SK-N-SH (cell line): ENCODE results near the gene PCYT1A. TPM values are rescaled to one million over a fixed set of nuclear protein-coding genes. Genes with fewer than 3 reads are reported as not detected.

Source experiments
- CTCF ChIA-PET: fragments of 300-600, 350-600 bp; formaldehyde crosslinking; extraction: SDS; loops from one replicate; lab custom pipeline; 2021; lab: Yijun Ruan, JAX
- POLR2A ChIA-PET: fragments of 350-600 bp; sonication (Branson Sonifier 250); formaldehyde crosslinking; extraction: SDS; loops from one replicate; lab custom pipeline; 2020; ENCODE audit warnings: antibody characterized with exemption, inconsistent platforms; lab: Yijun Ruan, JAX
- DNase-seq: peaks from one replicate; pipeline ENCODE4 v3.0.0; 2012
- H2AFZ ChIP-seq: fragments of 200-600 bp; sonication (generic); 2 replicates; pipeline ENCODE4 v1.8.1; 2016; ENCODE audit warnings: antibody characterized with exemption, mild to moderate bottlenecking, low read depth
- H3F3A ChIP-seq: fragments of 200-600 bp; sonication (generic); replicated peaks from 2 replicates; pipeline ENCODE3; 2016; ENCODE audit warnings: antibody characterized with exemption, mild to moderate bottlenecking; ENCODE audit not compliant: insufficient read depth
- H3K27ac ChIP-seq, 2 experiments: fragments of 200-500 bp in 1 of 2; fragments of 200-600 bp in 1 of 2; sonication (Bioruptor generic) in 1 of 2; sonication (generic), shearing (Covaris generic) in 1 of 2; 2 replicates each; pipeline versions ENCODE4 v1.5.1 to v1.6.1; 2014 to 2016; ENCODE audit warnings: low read depth in 2 of 2, inconsistent platforms in 1 of 2, low read length in 1 of 2, mild to moderate bottlenecking in 1 of 2, mixed read lengths in 1 of 2
- H3K27me3 ChIP-seq: fragments of 200-600 bp; sonication (generic), shearing (Covaris generic); 2 replicates; pipeline ENCODE4 v1.6.1; 2016; ENCODE audit warnings: mixed run types; ENCODE audit not compliant: insufficient read depth
- H3K36me3 ChIP-seq, 2 experiments: fragments of 200-500 bp in 1 of 2; fragments of 200-600 bp in 1 of 2; sonication (Bioruptor generic) in 1 of 2; sonication (generic) in 1 of 2; replicated peaks in 1 of 2; 2 replicates each; pipeline versions ENCODE3 to v1.5.1; 2014 to 2016; ENCODE audit warnings: low read length in 1 of 2, mild to moderate bottlenecking in 1 of 2; ENCODE audit not compliant: insufficient read depth in 2 of 2, control insufficient read depth in 1 of 2
- H3K4me1 ChIP-seq, 2 experiments: fragments of 200-500 bp in 1 of 2; fragments of 200-600 bp in 1 of 2; sonication (Bioruptor generic) in 1 of 2; sonication (generic), shearing (Covaris generic) in 1 of 2; 2 replicates each; pipeline versions ENCODE4 v1.5.1 to v1.6.1; 2014 to 2016; ENCODE audit warnings: low read depth in 1 of 2, low read length in 1 of 2, mixed run types in 1 of 2; ENCODE audit not compliant: insufficient read depth in 2 of 2, control insufficient read depth in 1 of 2
- H3K4me2 ChIP-seq: fragments of 200-600 bp; sonication (generic), shearing (Covaris generic); 2 replicates; pipeline ENCODE4 v1.6.1; 2017; ENCODE audit warnings: mixed run types
- H3K4me3 ChIP-seq, 2 experiments: fragments of 200-500 bp in 1 of 2; fragments of 200-600 bp in 1 of 2; sonication (Bioruptor generic) in 1 of 2; sonication (generic), shearing (Covaris generic) in 1 of 2; 2 replicates each; pipeline versions ENCODE4 v1.5.1 to v1.8.1; 2014 to 2016; ENCODE audit warnings: low read depth in 2 of 2, inconsistent platforms in 1 of 2, low read length in 1 of 2, mild to moderate bottlenecking in 1 of 2, mixed read lengths in 1 of 2, moderate library complexity in 1 of 2
- H3K79me2 ChIP-seq: fragments of 200-600 bp; sonication (generic); 2 replicates; pipeline ENCODE4 v1.8.1; 2017; ENCODE audit warnings: mild to moderate bottlenecking; ENCODE audit not compliant: insufficient read depth
- H3K9ac ChIP-seq: fragments of 200-600 bp; sonication (generic); 2 replicates; pipeline ENCODE4 v1.6.1; 2017; ENCODE audit warnings: mixed run types
- H3K9me2 ChIP-seq: fragments of 200-600 bp; sonication (generic); 2 replicates; pipeline ENCODE4 v1.6.1; 2017; ENCODE audit warnings: mixed run types
- H3K9me3 ChIP-seq: fragments of 200-600 bp; sonication (generic); 2 replicates; pipeline ENCODE4 v1.6.1; 2017; ENCODE audit warnings: mixed run types, mild to moderate bottlenecking, moderate library complexity
- H4K20me1 ChIP-seq: fragments of 200-600 bp; sonication (generic); 2 replicates; pipeline ENCODE4 v1.6.1; 2017; ENCODE audit warnings: mild to moderate bottlenecking, mixed run types; ENCODE audit not compliant: insufficient read depth
- CHD2 ChIP-seq: fragments of 150-350 bp; IDR thresholded peaks from 2 replicates; pipeline ENCODE4 v1.6.1; 2018; ENCODE audit warnings: low read length; ENCODE audit not compliant: partially characterized antibody
- ELF1 ChIP-seq: IDR thresholded peaks from 2 replicates; pipeline ENCODE4 v1.4.0; 2012
- EP300 ChIP-seq, 2 experiments: IDR thresholded peaks; 2 replicates each; pipeline versions ENCODE4 v1.4.0 to v1.6.1; 2012; ENCODE audit warnings: borderline replicate concordance in 1 of 2, low read depth in 1 of 2, low read length in 1 of 2
- EZH2phosphoT487 ChIP-seq: fragments of 200-600 bp; sonication (generic); IDR thresholded peaks from 2 replicates; pipeline ENCODE4 v1.6.1; 2017; ENCODE audit warnings: low read depth, mixed run types, mild to moderate bottlenecking, antibody characterized with exemption, moderate library complexity, borderline replicate concordance
- GATA2 ChIP-seq: sonication (generic); formaldehyde crosslinking; IDR thresholded peaks from 2 replicates; pipeline ENCODE4 v1.5.0; 2020; ENCODE audit warnings: mild to moderate bottlenecking, missing genetic modification reagents
- JUND ChIP-seq: IDR thresholded peaks from 2 replicates; pipeline ENCODE4 v1.4.0; 2012
- RCOR1 ChIP-seq: fragments of 150-350 bp; IDR thresholded peaks from 2 replicates; pipeline ENCODE4 v1.6.1; 2017; ENCODE audit warnings: antibody characterized with exemption, low read length
- SIN3A ChIP-seq: IDR thresholded peaks from 2 replicates; pipeline ENCODE4 v1.6.1; 2012; ENCODE audit warnings: low read depth, mild to moderate bottlenecking, low read length, moderate library complexity, borderline replicate concordance
- TEAD4 ChIP-seq: IDR thresholded peaks from 2 replicates; pipeline ENCODE4 v1.4.0; 2012; ENCODE audit warnings: mild to moderate bottlenecking, borderline replicate concordance; ENCODE audit not compliant: insufficient read depth
- WGBS: methylation state at CpG from one replicate; pipeline ENCODE4 v1.1.6; 2017; ENCODE audit warnings: low lambda C conversion rate; 5-methylcytosine and 5-hydroxymethylcytosine counted together
- polyA plus RNA-seq, 3 experiments: library from polyadenylated mRNA; depleted of rRNA; stranded (reverse); fragments of >200 nt; gene quantifications; 2 replicates each; pipeline ENCODE4 v1.2.3, GENCODE V29; 2012
- TF ChIP-seq, protein P1 (sequence below): fragments of 150-350 bp; IDR thresholded peaks from 2 replicates; pipeline ENCODE4 v1.6.1; 2016; ENCODE audit warnings: mild to moderate bottlenecking, low read depth, low read length
- TF ChIP-seq, protein P2 (sequence below): IDR thresholded peaks from 2 replicates; pipeline ENCODE4 v1.4.0; 2012; ENCODE audit warnings: low read depth, borderline replicate concordance
- TF ChIP-seq, protein P3 (sequence below): IDR thresholded peaks from 2 replicates; pipeline ENCODE4; 2012
- TF ChIP-seq, protein P4 (sequence below): fragments of 150-350 bp; IDR thresholded peaks from 2 replicates; pipeline ENCODE4 v1.6.1; 2017; ENCODE audit warnings: antibody characterized with exemption, low read length, low read depth, borderline replicate concordance
- TF ChIP-seq, protein P5 (sequence below): IDR thresholded peaks from 2 replicates; pipeline ENCODE4 v1.4.0; 2012; ENCODE audit warnings: low read depth

The PCYT1A gene
- polyA plus RNA-seq, 1 of the 3 experiments (the other 2 are of a cell fraction) = 45.9 TPM

DNA sequence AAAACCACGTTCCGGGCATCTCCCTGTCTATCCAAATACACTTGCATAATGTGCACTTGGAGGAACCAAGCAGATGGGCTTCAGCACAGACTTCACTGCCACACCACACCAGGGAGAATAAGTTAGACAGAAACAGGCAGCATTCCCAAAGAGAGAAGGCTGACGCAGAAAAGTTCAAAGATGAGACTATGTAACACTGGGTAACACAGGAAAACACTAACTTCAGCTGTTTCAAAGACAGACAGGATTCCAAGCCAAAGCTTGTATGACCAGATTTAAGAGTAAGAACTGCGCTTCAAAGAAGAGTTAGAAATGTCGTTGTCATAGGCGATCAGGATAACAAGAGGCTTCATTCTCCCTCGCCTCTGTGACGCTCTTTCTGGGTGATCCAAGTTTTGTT lies 51.3 kb downstream of the PCYT1A start:
- Histone ChIP-seq H3K4me3 (no peak overlapping the region), H3K9ac (no peak overlapping the region), H4K20me1 (no peaks in the 10 kb centered on the region), H3K36me3 (peaks cover 25 to 36% of the 10 kb centered on the region in 2 experiments), H3F3A (peaks cover 7% of the 10 kb centered on the region), H3K4me1 (no peaks in the 10 kb centered on the region), H3K4me2 (no peak overlapping the region), H3K79me2 (no peaks in the 10 kb centered on the region), H3K9me2 (no peaks in the 10 kb centered on the region), H3K27me3 (no peaks in the 10 kb centered on the region), H3K27ac (no peak overlapping the region), H3K9me3 (no peaks in the 10 kb centered on the region), H2AFZ (no peak overlapping the region)
- TF ChIP-seq SIN3A = no peak
- TF ChIP-seq, protein P1, sequence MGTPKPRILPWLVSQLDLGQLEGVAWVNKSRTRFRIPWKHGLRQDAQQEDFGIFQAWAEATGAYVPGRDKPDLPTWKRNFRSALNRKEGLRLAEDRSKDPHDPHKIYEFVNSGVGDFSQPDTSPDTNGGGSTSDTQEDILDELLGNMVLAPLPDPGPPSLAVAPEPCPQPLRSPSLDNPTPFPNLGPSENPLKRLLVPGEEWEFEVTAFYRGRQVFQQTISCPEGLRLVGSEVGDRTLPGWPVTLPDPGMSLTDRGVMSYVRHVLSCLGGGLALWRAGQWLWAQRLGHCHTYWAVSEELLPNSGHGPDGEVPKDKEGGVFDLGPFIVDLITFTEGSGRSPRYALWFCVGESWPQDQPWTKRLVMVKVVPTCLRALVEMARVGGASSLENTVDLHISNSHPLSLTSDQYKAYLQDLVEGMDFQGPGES = no peak
- TF ChIP-seq, protein P2, sequence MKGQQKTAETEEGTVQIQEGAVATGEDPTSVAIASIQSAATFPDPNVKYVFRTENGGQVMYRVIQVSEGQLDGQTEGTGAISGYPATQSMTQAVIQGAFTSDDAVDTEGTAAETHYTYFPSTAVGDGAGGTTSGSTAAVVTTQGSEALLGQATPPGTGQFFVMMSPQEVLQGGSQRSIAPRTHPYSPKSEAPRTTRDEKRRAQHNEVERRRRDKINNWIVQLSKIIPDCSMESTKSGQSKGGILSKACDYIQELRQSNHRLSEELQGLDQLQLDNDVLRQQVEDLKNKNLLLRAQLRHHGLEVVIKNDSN = no peak
- ChIA-PET POLR2A (no interaction called here), CTCF (interaction anchor here (1.8 kb wide), 1 partner anchor 17 kb away, joined by 7 read pairs; no protein-coding TSS in a partner anchor)
- DNase-seq = no peak
- 99% methylated on average over 8 of the region's 8 CpGs for WGBS

DNA sequence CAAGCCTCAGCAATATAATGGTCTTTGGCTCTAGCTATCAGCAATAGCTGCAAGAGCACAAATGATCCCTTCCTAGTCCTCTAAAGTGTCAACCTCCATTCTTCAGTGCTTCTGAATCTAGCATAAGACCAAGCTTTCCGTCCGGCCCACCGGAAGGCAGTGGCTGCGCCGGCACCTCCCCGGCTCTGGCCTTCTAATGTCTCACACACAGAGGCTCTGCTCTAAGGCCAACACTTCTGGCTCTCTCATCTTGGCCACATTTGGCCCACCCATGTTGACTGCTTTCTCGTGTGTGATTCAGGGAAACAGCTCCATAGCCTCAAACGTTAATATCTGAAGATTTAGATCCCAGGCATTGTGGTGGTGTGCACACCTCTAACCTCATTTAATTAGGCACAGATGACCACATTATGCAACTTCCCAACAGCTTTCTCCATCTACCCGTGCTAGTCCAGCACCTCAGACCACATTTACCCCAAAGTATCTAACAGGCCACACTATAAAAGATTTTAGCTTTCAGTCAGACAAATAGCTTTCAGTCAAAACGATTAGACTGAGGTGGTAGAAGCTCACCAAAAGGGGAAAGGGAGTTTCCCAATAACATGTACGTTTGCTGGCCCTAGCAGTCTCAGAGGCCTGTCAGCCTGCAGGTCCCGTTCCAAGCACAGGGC lies 51.9 kb downstream of the PCYT1A start:
- no peak overlapping the region for H2AFZ ChIP-seq
- TF ChIP-seq JUND (no peak), EZH2phosphoT487 (no peak), EP300 (IDR thresholded peaks at IDR 0.05; ENCODE audit: borderline replicate concordance in 1 of 2, low read depth in 1 of 2, low read length in 1 of 2) (no peak), GATA2 (no peak), CHD2 (no peak), ELF1 (no peak), RCOR1 (no peak), TEAD4 (no peak)
- TF ChIP-seq, protein P3, sequence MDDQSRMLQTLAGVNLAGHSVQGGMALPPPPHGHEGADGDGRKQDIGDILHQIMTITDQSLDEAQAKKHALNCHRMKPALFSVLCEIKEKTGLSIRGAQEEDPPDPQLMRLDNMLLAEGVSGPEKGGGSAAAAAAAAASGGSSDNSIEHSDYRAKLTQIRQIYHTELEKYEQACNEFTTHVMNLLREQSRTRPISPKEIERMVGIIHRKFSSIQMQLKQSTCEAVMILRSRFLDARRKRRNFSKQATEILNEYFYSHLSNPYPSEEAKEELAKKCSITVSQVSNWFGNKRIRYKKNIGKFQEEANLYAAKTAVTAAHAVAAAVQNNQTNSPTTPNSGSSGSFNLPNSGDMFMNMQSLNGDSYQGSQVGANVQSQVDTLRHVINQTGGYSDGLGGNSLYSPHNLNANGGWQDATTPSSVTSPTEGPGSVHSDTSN = no peak
- TF ChIP-seq, protein P4, sequence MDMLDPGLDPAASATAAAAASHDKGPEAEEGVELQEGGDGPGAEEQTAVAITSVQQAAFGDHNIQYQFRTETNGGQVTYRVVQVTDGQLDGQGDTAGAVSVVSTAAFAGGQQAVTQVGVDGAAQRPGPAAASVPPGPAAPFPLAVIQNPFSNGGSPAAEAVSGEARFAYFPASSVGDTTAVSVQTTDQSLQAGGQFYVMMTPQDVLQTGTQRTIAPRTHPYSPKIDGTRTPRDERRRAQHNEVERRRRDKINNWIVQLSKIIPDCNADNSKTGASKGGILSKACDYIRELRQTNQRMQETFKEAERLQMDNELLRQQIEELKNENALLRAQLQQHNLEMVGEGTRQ = no peak
- TF ChIP-seq, protein P5, sequence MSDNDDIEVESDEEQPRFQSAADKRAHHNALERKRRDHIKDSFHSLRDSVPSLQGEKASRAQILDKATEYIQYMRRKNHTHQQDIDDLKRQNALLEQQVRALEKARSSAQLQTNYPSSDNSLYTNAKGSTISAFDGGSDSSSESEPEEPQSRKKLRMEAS = no peak
- H3F3A ChIP-seq = peaks cover 7% of the 10 kb centered on the region
- no peaks in the 10 kb centered on the region for H3K79me2 ChIP-seq
- H3K36me3 ChIP-seq = peaks cover 23 to 36% of the 10 kb centered on the region in 2 experiments
- H3K9me3 ChIP-seq = no peaks in the 10 kb centered on the region
- no peaks in the 10 kb centered on the region for H4K20me1 ChIP-seq
- POLR2A ChIA-PET = no interaction called here
- WGBS = 86% methylated on average over 12 of the region's 12 CpGs
- H3K4me1 ChIP-seq = no peaks in the 10 kb centered on the region
- H3K4me3 ChIP-seq = no peak overlapping the region
- H3K27me3 ChIP-seq = no peaks in the 10 kb centered on the region
- no peak overlapping the region for H3K9ac ChIP-seq
- H3K4me2 ChIP-seq = no peak overlapping the region
- CTCF ChIA-PET = interaction anchor here (1.6 to 1.8 kb wide), 2 partner anchors 18 to 20 kb away, joined by 6 to 7 read pairs; no protein-coding TSS in a partner anchor
- H3K27ac ChIP-seq = no peak overlapping the region
- DNase-seq = no peak
- no peaks in the 10 kb centered on the region for H3K9me2 ChIP-seq
